IPS-18a (cell line): ENCODE measurements around the gene WRNIP1.

Experiments used
- H3K27ac ChIP-seq: one replicate; pipeline ENCODE4 v1.5.1; 2013; ENCODE audit warnings: low read length
- H3K27me3 ChIP-seq: one replicate; pipeline ENCODE4 v1.6.1; 2013; ENCODE audit warnings: mild to moderate bottlenecking, low read length; ENCODE audit not compliant: control insufficient read depth, insufficient read depth
- H3K36me3 ChIP-seq: one replicate; pipeline ENCODE4 v1.6.1; 2013; ENCODE audit warnings: low read depth, low read length; ENCODE audit not compliant: control insufficient read depth
- H3K4me1 ChIP-seq: one replicate; pipeline ENCODE4 v1.6.1; 2013; ENCODE audit warnings: low read depth, low read length; ENCODE audit not compliant: control insufficient read depth
- H3K4me3 ChIP-seq: one replicate; pipeline ENCODE4 v1.5.1; 2013; ENCODE audit warnings: low read length
- H3K9ac ChIP-seq: one replicate; pipeline ENCODE4 v1.6.1; 2013; ENCODE audit warnings: mild to moderate bottlenecking, low read length, moderate library complexity
- H3K9me3 ChIP-seq: one replicate; pipeline ENCODE4 v1.6.1; 2013; ENCODE audit warnings: low read depth, low read length; ENCODE audit not compliant: control insufficient read depth

WRNIP1 gene

DNA sequence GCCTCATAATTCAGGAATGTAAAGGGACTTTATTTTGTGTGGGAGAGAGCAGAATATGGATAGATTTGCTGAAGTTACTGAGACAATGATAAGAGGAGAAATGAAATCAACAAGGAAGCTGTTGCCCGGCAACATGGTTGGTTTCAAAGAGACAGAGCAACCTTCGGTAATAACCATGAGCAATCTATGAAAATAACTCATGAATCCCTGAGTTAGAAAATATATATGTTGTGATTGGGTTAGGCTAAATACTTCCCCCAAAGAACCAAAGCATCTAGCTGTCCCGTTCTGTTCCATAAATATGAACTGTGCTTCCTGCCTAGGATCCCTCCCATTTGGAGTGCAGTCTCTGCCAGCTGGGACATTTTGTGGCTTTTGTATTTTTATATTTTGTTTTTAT, 53.4 kb downstream of the WRNIP1 start:
- Histone ChIP-seq H3K4me1 (no peaks in the 10 kb centered on the region), H3K9ac (no peak overlapping the region), H3K27me3 (no peaks in the 10 kb centered on the region), H3K27ac (no peak overlapping the region), H3K36me3 (no peaks in the 10 kb centered on the region), H3K4me3 (no peak overlapping the region), H3K9me3 (peaks cover 5% of the 10 kb centered on the region)

DNA sequence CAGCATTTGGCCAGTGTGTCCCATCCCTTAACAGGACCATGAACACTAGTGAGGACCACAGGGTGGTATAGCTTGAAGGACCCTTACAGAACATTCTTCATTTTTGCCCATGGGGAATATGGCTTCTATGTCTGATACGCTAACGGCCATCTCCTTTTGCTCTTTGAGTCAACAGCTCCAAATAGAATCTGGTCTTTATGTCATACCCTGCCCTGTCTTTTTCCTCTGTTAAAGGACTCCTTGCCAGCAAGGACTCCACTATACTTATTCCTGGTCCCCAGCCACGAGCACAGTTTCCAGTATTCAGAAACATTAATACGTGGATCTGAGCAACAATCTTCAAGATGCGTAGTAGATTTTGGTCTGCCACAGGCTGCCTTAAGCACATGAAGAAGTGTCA, 53.9 kb downstream of the WRNIP1 start:
- H3K4me1 ChIP-seq, result no peaks in the 10 kb centered on the region
- H3K27ac ChIP-seq, result no peak overlapping the region
- H3K9me3 ChIP-seq, result peaks cover 5% of the 10 kb centered on the region
- H3K4me3 ChIP-seq, result no peak overlapping the region
- no peaks in the 10 kb centered on the region for H3K27me3 ChIP-seq
- H3K9ac ChIP-seq, result no peak overlapping the region
- H3K36me3 ChIP-seq, result no peaks in the 10 kb centered on the region

DNA sequence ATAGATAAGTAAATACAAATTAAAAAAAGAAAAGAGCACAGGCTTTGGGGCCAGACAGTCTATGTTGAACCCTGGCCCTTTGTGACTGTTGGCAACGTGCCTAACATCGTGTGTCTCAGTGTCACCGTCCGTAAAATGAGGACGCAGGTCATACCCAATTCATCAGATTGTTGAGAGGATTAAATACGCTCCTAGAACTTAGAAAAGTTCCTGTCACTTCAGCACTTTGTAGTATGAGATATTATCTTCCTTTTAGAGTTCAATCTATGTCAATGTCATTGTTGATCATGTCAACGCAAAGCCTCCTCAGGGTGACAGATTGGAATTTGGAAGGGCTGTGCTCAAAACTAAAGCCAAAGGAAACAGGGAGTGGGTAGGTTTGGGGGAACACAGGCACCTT, 54.8 kb downstream of the WRNIP1 start:
- H3K36me3 ChIP-seq, result no peaks in the 10 kb centered on the region
- peaks cover 5% of the 10 kb centered on the region for H3K9me3 ChIP-seq
- no peak overlapping the region for H3K9ac ChIP-seq
- H3K4me1 ChIP-seq, result no peaks in the 10 kb centered on the region
- H3K4me3 ChIP-seq, result no peak overlapping the region
- H3K27ac ChIP-seq, result no peak overlapping the region
- no peaks in the 10 kb centered on the region for H3K27me3 ChIP-seq

DNA sequence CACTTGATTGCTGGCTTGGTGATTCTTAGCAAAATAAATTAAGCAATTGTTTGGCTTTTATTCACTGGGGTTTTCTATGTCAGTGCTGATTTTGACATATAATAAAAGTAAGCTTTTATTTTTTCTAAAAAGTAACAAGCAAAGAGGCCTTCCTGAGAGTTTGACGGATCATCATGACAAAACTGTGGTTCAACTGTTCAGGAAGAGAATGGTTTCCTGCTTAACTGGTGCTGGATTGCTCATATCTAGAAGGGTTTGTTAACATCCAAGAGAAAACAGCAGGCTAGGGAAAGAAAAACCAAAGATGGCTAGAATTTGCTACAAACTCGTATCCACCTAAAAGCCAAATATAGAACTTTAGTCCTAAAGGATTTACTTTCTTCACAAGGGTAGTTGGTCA, 55.2 kb downstream of the WRNIP1 start:
- Histone ChIP-seq H3K4me3 (no peak overlapping the region), H3K9ac (no peak overlapping the region), H3K9me3 (peaks cover 5% of the 10 kb centered on the region), H3K27ac (no peak overlapping the region), H3K27me3 (no peaks in the 10 kb centered on the region), H3K36me3 (no peaks in the 10 kb centered on the region), H3K4me1 (no peaks in the 10 kb centered on the region)

DNA sequence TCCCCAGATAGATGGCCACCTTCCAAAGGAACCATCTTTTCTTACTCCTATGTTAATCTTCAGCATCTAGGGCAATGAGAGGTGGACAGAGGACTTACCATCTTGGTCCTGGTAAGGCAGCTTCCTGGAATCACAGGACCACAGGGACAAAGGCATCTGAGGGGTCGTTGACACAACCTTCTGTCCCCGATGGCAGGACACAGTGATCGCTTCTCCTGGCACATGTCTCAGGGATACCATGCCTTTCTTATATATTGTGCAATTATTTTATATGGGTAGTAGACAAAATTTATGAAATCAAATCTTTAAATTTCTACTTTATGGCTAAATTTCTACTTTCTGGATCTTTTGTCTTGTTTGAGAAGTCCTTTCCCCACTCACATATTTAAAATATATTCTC, 56.4 kb downstream of the WRNIP1 start:
- H3K27me3 ChIP-seq, result no peaks in the 10 kb centered on the region
- H3K4me1 ChIP-seq, result no peaks in the 10 kb centered on the region
- no peak overlapping the region for H3K27ac ChIP-seq
- H3K9me3 ChIP-seq, result no peaks in the 10 kb centered on the region
- H3K36me3 ChIP-seq, result no peaks in the 10 kb centered on the region
- no peak overlapping the region for H3K9ac ChIP-seq
- no peak overlapping the region for H3K4me3 ChIP-seq

DNA sequence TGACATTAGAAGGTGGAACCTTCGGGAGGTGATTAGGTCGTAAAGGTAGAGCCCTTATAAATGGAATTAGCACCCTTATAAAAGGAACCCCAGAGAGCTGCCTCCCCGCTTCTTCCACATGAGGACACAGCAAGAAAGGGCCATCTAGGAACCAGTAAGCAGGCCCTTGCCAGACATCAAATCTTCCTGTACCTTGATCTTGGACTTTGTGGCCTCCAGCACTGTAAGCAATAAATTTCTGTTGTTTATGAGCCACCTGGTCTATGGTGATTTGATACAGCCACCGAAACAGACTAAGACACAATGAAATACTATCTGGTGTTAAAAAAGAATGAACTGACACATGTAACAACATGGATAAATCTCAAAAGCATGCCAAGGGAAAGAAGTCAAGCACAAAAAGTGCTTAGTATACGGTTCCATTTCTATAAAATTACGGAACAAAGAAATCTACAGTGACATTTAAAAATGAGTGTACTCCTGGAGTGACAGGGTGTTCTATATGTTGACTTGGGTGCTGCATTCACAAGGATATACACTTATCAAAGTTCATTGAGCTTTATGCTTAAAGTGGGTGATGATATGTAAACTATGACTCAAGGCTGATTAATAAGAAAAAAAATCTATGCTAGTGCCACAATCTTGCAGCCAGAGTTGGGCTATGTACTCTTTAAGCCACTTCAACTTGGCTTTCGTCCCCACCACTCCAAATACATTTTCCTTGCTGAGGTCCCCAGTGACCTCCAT, 58.1 kb downstream of the WRNIP1 start:
- Histone ChIP-seq H3K27ac (no peak overlapping the region), H3K9me3 (no peaks in the 10 kb centered on the region), H3K9ac (no peak overlapping the region), H3K4me1 (no peaks in the 10 kb centered on the region), H3K27me3 (no peaks in the 10 kb centered on the region), H3K4me3 (no peak overlapping the region), H3K36me3 (no peaks in the 10 kb centered on the region)

DNA sequence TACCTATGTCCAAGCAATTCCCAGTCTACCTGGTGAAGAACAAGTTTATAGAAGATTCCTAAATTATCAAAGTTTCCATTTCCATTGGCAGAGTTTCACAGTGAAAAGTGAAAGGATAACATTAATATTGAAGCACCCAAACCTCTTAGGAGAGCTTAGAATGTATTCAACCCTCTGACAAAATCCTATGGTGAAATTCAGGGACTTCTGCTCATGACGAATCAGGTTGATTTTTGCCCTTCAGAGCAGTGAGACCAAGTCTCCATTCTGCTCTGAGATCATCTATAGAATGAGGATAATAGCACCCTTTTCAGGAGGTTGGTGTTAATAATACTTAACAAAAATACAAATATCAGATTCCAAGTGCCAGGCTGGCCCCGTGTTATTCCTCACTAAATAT, 60.9 kb downstream of the WRNIP1 start:
- Histone ChIP-seq H3K4me3 (no peak overlapping the region), H3K27ac (no peak overlapping the region), H3K27me3 (no peaks in the 10 kb centered on the region), H3K36me3 (no peaks in the 10 kb centered on the region), H3K9me3 (no peaks in the 10 kb centered on the region), H3K9ac (no peak overlapping the region), H3K4me1 (no peaks in the 10 kb centered on the region)

DNA sequence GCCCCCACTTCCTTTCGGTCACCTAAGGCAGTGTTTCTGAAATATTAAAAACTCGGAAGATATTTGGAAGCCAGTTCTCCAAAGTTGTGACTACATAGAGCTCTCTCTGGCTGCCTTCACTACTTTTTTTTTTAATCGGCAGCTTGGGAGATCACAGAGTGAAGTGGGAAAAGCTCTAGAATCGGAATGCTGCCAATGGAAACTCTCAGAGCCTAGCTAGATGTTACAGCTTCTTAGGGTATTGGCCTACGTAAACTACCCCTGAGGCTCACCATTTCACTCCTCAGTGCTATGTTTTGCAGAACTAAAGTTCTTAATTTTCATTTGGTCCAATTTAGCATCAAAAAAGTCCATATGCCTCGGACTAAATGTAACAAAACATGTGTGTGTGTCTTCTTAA, 61.9 kb downstream of the WRNIP1 start:
- Histone ChIP-seq H3K9me3 (no peaks in the 10 kb centered on the region), H3K9ac (no peak overlapping the region), H3K36me3 (no peaks in the 10 kb centered on the region), H3K27ac (no peak overlapping the region), H3K27me3 (no peaks in the 10 kb centered on the region), H3K4me3 (no peak overlapping the region), H3K4me1 (no peaks in the 10 kb centered on the region)

DNA sequence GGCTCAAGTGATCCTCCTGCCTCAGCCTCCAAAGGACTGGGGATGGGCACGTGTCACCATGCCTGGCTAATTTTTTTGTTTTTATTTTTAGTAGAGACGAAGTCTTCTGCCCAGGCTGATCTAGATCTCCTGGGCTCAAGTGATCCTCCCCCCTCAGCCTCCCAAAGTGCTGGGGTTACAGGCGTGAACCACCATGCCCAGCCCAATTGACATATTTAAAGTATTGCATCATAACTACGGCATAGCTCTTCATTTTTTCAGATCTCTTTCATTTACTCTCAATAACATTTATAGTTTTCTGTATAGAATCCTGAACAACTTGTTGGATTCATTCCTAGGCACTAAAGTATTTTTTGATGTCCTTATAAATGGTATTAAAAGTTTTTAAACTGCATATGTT, 63.4 kb downstream of the WRNIP1 start:
- Histone ChIP-seq H3K4me1 (no peaks in the 10 kb centered on the region), H3K36me3 (no peaks in the 10 kb centered on the region), H3K9ac (no peak overlapping the region), H3K27ac (no peak overlapping the region), H3K27me3 (no peaks in the 10 kb centered on the region), H3K9me3 (no peaks in the 10 kb centered on the region), H3K4me3 (no peak overlapping the region)

DNA sequence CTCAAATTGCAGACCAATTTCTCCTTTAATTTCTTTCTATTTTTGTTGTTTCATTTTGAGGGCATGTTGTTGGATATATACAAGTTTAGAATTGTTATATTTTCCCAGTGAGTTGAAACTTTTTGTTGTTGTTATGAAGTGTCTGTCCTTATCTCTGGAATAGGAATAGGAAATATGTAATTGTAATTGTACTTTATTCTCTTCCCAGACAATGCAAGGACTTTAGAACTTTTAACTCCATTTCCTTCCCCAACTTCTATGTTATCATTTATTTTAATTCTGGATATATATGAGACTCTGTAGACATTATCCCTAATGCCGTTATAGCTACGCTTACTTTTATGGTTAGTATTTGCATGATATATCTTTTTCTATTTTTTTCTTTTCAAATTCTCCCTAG, 64.1 kb downstream of the WRNIP1 start:
- no peaks in the 10 kb centered on the region for H3K36me3 ChIP-seq
- H3K9me3 ChIP-seq, result no peaks in the 10 kb centered on the region
- no peak overlapping the region for H3K27ac ChIP-seq
- no peaks in the 10 kb centered on the region for H3K4me1 ChIP-seq
- no peak overlapping the region for H3K9ac ChIP-seq
- H3K27me3 ChIP-seq, result no peaks in the 10 kb centered on the region
- no peak overlapping the region for H3K4me3 ChIP-seq

DNA sequence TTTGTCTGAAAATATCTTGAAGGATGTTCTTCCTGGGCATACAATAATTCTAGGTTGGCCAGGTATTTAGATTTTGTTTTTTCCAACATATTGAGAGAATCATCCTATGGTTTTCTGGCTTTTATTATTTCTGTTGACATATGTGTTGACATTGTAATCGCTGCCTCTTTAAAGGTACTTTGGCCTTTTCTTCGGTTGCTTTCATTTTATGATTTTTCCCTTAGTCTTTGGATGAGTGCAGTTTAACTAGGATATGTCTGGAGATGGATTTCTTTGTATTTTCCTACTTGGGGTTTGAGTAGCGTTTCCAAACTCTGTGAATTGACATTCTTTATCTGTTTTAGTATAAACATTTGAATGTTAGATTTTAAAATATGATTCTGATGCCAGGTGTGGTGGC, 65.0 kb downstream of the WRNIP1 start:
- no peak overlapping the region for H3K4me3 ChIP-seq
- no peak overlapping the region for H3K9ac ChIP-seq
- H3K27me3 ChIP-seq, result no peaks in the 10 kb centered on the region
- H3K27ac ChIP-seq, result no peak overlapping the region
- no peaks in the 10 kb centered on the region for H3K4me1 ChIP-seq
- no peaks in the 10 kb centered on the region for H3K36me3 ChIP-seq
- no peaks in the 10 kb centered on the region for H3K9me3 ChIP-seq

DNA sequence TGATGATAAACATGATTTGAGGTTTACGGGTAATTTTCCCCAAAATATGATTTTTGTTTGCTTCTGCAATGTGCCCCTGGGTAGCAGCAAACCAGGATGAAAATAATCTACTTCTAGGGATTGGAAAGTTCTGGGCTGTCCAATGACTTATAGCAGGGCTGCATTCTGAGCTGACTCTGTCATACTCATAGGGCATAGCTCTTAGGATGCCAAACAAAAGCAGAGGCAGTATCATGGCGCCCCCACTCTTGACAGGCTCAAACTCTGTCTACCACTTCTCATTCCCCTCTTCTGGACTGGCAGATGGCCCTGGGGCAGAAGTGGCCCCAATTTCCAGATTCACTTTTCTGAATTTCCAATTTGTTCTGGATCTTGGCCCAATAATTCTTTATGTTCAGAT, 66.2 kb downstream of the WRNIP1 start:
- Histone ChIP-seq H3K4me1 (no peaks in the 10 kb centered on the region), H3K4me3 (no peak overlapping the region), H3K9me3 (no peaks in the 10 kb centered on the region), H3K9ac (no peak overlapping the region), H3K27ac (no peak overlapping the region), H3K27me3 (no peaks in the 10 kb centered on the region), H3K36me3 (no peaks in the 10 kb centered on the region)
